ENCODE data around the gene CCNI. TPM values are rescaled to one million over a fixed set of nuclear protein-coding genes. Genes with fewer than 3 reads are reported as not detected.

Gene CCNI
- total RNA-seq, 1 experiment from 2014 or later, result 155 TPM

GRCh38 chr4:77012726-77013125 lies 63.1 kb downstream of the CCNI start:
- H3K27me3 ChIP-seq (ENCODE audit: insufficient read depth, low read depth), result no peaks in the 10 kb centered on the region
- no peaks in the 10 kb centered on the region for H3K9me2 ChIP-seq (ENCODE audit: insufficient read depth)
- intact Hi-C loops (cut with micrococcal nuclease; ENCODE audit: unreplicated experiment), result no loop called here
- H3K79me2 ChIP-seq (ENCODE audit: low read depth), result no peaks in the 10 kb centered on the region
- no peaks in the 10 kb centered on the region for H3K36me3 ChIP-seq (ENCODE audit: low read depth)
- DNase-seq, result no peak
- TF ChIP-seq CTCF (conservative IDR thresholded peaks at IDR 0.05), result no peak
- H4K20me1 ChIP-seq (ENCODE audit: insufficient read depth), result no peaks in the 10 kb centered on the region
- ChIA-PET POLR2A (ENCODE audit: unreplicated experiment) (no interaction called here), CTCF (no interaction called here)
- H3K4me1 ChIP-seq (replicated peaks; ENCODE audit: insufficient read depth), result peaks cover 8% of the 10 kb centered on the region; the same call in 1 of the 2 replicates
- no peak overlapping the region for H3K4me2 ChIP-seq
- H3K4me3 ChIP-seq, result no peak overlapping the region
- 0 out of 2 replicates have a peak, but pooled peaks cover 4% of the 10 kb centered on the region for H3F3A ChIP-seq (ENCODE audit: insufficient read depth, low read depth)
- no peaks in the 10 kb centered on the region for H3K9me3 ChIP-seq (ENCODE audit: insufficient read depth, low read depth)
- H2AFZ ChIP-seq, result no peak overlapping the region
- no TSS peak for BruUV-seq (replicated peaks)
- no peak overlapping the region for H3K27ac ChIP-seq

DNA sequence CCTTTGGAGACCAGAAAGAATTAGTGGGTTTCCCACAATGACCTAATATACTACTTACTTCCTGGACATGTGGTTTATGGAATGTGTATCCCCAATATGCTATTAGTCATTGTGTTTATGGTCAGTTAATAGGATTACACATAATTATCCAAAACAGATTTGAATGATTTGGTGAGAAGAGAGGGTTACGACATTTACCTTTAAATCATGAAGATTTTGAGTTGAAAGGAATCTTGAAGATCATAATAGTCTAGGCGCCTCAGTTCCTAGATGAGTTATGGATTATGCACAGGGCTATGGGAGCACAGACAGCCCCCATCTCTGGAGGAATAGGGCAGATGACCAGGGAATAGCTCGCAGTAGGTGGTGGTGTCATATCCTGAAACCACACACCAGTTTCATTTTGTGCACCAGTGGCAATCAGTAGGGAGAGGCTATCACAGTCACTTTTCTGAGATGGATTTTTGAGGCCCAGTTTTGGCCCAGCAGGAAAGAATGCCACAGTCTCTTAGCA lies 64.9 kb downstream of the CCNI start:
- ChIA-PET POLR2A (ENCODE audit: unreplicated experiment) (no interaction called here), CTCF (no interaction called here)
- H2AFZ ChIP-seq, result no peak overlapping the region
- H3K27ac ChIP-seq, result no peak overlapping the region
- H3K4me3 ChIP-seq, result no peak overlapping the region
- H3F3A ChIP-seq (ENCODE audit: insufficient read depth, low read depth), result 0 out of 2 replicates have a peak, but pooled peaks cover 4% of the 10 kb centered on the region
- no peak for TF ChIP-seq EZH2 (IDR thresholded peaks at IDR 0.05; ENCODE audit: low read depth)
- no peak for TF ChIP-seq CTCF (conservative IDR thresholded peaks at IDR 0.05)
- H3K4me1 ChIP-seq (replicated peaks; ENCODE audit: insufficient read depth), result peaks cover 17% of the 10 kb centered on the region
- no peaks in the 10 kb centered on the region for H3K27me3 ChIP-seq (ENCODE audit: insufficient read depth, low read depth)
- DNase-seq, result peak in 1 of 2 experiments; percentile 53
- no peaks in the 10 kb centered on the region for H3K9me2 ChIP-seq (ENCODE audit: insufficient read depth)
- BruUV-seq (replicated peaks), result no TSS peak
- no peaks in the 10 kb centered on the region for H3K36me3 ChIP-seq (ENCODE audit: low read depth)
- intact Hi-C loops (cut with micrococcal nuclease; ENCODE audit: unreplicated experiment), result no loop called here
- no peaks in the 10 kb centered on the region for H4K20me1 ChIP-seq (ENCODE audit: insufficient read depth)
- no peaks in the 10 kb centered on the region for H3K79me2 ChIP-seq (ENCODE audit: low read depth)
- H3K9me3 ChIP-seq (ENCODE audit: insufficient read depth, low read depth), result no peaks in the 10 kb centered on the region
- H3K4me2 ChIP-seq, result no peak overlapping the region

- 0 out of 2 replicates have a peak, but pooled peaks cover 4% of the 10 kb centered on the region for H3F3A ChIP-seq (ENCODE audit: insufficient read depth, low read depth)
- no peak overlapping the region for H2AFZ ChIP-seq
- H3K4me3 ChIP-seq, result no peak overlapping the region
- no peak for DNase-seq
- TF ChIP-seq CTCF (conservative IDR thresholded peaks at IDR 0.05) (no peak), EZH2 (IDR thresholded peaks at IDR 0.05; ENCODE audit: low read depth) (no peak)
- no peaks in the 10 kb centered on the region for H3K9me2 ChIP-seq (ENCODE audit: insufficient read depth)
- peaks cover 17% of the 10 kb centered on the region for H3K4me1 ChIP-seq (replicated peaks; ENCODE audit: insufficient read depth)
- H3K27me3 ChIP-seq (ENCODE audit: insufficient read depth, low read depth), result no peaks in the 10 kb centered on the region
- no peaks in the 10 kb centered on the region for H3K36me3 ChIP-seq (ENCODE audit: low read depth)
- no peak overlapping the region for H3K4me2 ChIP-seq
- H3K79me2 ChIP-seq (ENCODE audit: low read depth), result no peaks in the 10 kb centered on the region
- H4K20me1 ChIP-seq (ENCODE audit: insufficient read depth), result no peaks in the 10 kb centered on the region
- BruUV-seq (replicated peaks), result no TSS peak
- H3K9me3 ChIP-seq (ENCODE audit: insufficient read depth, low read depth), result no peaks in the 10 kb centered on the region
- intact Hi-C loops (cut with micrococcal nuclease; ENCODE audit: unreplicated experiment), result loop anchor here (5.0 kb wide), 1 partner anchor 57 kb away; no protein-coding TSS in a partner anchor
- H3K27ac ChIP-seq, result no peak overlapping the region
- POLR2A ChIA-PET (ENCODE audit: unreplicated experiment), result no interaction called here
- CTCF ChIA-PET, result no interaction called here
Measured at GRCh38 chr4:77009511-77010115, 66.2 kb downstream of the CCNI start.
